Measurements from ENCODE around the gene NPIPB2.
"Not testable (repeated sequence)": the region's sequence is repeated elsewhere in the genome, so short reads cannot be mapped to it uniquely, and the experiment has no call there.

Gene NPIPB2

DNA sequence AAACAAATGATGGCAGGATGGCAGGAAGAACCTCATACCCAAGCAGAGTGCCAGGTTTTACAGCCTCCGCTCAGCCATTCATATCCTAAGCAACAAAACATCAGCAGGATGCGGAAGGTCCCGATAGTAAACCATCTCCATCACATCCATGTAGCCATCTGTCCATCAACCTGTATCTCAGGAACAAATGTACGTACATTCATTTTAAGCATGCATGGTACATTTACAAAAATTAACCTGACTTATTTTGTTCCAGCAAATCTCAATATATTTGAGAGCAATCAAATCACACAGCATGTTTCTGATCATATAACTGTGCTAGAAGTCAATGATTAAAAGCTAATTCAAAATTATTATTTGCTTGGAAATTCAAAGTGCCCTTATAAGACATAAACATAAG, at the start of gene NPIPB2:
Gene NPIPB2, minus strand, starts transcription at position 101 of the 400 bp plus-strand sequence. Its CDS starts 0 bp downstream, at position 101.
- not testable (repeated sequence) for DNase-seq

DNA sequence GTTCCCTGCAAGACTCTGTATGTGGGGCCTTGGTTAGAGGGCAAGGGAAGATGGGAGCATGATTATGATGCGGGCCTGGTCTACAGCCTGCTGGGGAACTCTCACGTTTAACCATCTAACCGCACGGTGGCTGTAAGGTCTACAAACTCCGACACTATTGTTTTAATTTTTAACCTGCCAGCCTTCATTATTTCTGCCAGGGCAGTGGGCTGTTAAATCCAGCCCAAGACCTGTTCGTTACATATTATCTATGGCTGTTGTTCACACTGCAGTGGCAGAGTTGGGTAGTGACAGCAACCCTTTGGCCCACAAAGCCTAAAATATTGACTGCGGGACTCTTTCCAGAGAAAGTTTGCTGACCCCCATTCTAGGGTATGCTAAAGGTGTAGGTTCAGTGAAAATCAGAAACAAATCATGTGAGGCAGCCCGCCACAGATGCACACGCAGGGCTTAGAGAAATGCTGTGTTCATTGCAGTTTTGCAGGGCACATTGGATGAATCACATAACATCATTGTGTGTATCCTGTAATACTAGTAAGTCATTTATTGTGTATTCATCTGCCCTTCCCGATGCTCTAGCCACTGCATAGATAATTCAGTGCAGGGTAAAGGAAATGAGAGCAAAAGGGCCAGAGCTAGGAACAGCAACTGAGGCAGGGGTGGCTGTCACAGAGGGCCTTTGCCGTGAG, 49.0 kb upstream of the NPIPB2 start:
- DNase-seq, result no peak

DNA sequence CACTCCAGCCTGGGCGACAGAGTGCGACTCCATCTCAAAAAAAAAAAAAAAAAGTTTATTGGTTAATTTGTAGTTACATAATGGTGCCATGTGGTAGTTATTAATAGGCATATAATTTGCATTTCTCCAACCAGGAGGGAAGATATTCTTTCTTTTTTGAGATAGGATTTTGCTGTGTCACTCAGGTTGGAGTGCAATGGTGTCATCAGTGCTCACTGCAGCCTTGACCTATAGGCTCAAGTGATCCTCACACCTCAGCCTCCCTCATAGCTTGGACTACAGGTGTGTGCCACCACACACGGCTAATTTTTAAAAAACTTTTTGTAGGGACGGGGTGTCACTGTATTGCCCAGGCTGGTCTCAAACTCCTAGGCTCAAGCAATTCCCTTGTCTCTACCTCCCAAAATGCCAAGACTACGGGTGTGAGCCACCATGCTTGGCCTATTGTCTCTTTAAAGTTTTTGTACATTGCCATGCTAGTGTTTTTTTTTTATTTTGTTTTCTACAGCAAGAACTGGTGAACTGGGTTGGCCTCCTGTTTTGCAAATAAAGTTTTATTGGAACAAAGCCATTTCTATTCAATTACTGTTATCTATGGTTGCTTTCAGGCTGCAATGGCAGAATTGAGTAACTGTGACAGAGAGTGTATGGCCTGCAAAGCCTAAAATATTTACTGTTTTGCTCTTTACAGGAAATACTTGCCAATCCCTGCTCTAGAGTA, 46.6 kb upstream of the NPIPB2 start:
- no peak for DNase-seq

DNA sequence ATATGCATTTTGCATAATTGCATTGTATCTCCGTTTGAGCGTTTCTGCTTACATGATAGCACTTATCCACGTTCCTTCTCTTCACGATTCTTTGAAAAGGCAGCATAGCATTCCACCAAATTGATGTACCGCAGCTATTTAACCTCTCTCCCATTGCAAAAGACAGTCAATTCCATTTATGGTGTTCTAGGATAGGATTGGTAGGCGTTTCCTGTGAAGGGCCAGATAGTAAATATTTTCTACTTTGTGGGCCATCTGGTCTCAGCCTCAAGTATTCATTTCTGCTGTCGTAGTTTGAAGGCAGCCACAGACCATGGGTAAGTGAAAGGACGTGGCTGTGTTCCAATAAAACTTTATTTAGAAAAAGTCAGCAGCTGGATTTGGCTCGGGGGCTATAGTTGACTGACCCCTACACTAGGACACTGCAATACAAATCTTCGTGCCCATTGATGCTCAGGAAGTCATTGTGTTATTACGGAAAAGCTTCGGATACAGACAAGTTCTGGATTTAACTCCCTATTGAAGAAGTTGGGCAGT, 44.7 kb upstream of the NPIPB2 start:
- DNase-seq, result no peak

DNA sequence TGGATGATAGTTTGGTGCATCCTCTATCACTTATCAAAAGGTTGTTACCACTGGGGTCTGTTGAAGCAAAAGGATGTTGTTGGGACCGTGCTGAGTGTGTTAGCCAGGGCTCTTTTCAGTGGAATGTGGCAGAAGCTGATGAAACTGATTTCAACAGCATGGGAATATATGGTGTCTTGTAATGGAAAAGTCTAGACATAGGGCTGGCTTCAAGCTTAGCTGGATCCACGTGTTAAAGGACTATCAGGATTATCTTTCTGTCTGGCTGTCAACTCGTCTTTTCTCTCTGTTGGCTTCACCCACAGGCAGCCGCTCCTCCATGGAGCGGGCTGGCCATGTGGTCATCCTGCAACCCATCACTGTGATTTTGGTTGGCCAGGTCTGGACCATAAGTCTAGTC, 43.4 kb upstream of the NPIPB2 start:
- no peak for DNase-seq

DNA sequence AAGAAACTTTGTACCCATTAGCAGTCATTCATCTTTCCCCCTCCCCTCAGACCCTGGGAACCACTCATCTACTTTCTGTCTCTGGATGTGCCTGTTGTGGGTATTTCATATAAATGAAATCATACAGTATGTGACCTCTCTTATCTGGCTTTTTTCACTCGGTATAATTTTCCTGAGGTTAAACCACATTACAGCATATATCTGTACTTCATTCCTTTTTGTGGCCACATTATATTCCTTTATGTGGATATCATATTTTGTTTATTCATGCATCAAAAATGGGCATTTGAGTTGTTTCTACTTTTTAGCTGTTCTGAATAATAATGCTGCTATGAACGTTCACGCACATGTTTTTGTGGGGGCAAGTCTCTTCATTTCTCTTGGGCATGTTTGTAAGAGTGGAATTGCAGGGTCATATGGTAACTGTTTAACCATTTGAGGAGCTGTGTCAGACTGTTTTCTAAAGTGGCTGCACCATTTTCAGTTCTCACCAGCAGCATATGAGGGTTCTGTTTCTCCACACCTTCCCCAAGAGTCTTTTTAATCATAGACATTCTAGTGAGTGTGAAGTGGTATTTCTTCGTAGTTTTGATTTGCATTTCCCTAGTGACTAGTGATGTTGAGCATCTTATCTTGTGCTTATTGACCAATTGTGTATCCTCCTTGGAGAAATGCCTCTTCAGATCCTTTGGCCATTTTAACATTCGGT, 38.4 kb upstream of the NPIPB2 start:
- DNase-seq, result no peak

DNA sequence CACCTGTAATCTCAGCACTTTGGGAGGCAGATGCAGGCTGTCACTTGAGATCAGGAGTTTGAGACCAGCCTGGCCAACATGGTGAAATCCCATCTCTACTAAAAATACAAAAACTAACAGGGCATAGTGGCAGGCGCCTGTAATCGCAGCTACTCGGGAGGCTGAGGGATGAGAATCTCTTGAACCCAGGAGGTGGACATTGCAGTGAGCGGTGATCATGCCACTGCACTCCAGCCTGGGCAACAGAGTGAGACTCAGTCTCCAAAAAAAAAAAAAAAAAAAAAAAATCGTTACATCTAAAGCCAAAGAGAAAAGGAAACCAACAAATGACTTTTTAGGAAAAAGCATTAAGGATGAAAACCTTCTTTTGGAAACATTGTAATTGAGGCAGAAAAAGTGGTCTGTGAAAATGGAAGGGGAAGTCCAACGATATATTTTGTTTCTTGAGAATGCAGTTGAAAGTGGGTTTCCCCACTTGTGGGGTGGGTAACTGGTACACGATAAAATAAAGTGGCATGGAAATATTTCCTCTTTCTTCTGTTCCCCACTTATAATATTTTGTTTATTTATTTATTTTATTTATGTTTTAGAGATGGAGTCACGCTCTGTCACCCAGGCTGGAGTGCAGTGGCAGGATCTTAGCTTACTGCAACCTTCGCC, 37.3 kb upstream of the NPIPB2 start:
- DNase-seq, result no peak

DNA sequence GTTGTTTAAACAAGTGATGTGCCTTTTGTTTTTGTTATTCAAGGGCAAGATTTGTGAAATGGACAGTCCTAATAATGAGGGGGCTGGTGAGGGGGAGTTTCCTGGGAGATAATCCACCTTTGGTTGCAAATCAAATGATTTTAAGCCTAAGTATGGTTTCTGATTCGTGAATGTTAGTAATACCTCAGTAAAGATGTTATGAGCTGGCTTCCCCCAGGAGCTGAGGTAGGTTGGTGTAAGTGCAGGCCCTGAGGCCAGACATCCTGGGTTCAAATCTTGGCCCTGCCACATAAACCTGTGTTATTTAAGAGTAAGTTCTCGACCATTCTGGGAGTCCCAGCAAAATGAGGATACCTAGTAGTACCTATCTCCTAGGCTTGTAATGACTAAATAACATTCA, 36.2 kb upstream of the NPIPB2 start:
- no peak for DNase-seq

DNA sequence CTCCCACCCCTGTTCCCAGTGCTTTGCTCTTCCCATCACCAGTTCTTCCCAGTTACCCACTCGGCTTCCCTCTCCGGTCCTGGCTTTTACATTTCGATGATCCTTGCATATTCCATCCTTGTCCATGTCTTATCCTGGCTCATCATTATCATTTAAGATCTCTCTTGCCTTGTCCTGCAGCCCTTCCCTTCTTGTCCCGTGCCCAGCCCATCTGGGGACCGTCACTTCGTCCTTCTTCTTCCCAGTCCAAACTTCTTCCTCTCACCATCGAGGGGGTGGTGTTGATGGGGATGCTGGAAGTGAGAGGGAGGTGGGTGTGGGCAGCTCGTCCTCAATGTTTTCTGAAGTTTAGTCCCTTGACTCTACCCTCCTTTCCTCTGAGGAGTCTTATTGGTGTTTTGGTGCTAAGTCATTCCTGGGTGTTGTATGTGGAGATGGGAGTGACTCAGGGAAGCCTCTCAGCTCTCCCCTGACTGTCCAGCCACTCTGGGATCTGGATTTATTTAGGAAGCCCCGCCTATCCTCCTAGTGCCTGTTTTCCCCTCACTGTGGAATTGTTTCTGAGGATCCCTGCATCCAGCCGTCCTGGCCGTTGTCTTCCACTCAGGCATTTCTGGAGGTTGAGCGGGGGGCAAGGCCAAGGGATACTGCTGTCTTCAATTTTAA, 35.7 kb upstream of the NPIPB2 start:
- DNase-seq, result peak; percentile 73

DNA sequence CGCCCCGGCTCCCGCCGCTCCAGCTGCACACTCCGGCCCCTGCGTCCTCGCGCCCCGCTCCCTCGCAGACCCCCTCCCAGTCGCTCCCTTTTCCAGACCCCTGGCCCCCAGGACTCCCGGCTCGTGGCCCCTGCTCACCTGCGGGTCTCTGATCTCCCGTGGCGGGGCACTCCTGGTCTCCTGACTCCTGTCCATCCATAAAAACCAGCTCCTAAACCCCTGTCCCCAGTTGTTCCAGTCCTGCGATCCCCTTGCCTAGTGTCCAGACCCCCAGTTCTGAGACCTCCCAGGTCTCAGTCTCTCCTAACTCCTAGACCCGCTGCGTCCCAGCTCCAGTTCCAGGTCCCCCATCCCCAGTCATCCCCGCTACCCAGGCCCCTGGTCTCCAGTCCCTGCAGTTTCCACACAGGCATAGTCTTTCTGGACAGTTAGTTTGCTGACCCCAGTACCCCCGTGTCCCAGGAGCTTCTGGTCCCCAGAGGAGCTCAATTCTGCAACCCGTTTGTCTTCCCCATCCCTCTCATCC, 35.1 kb upstream of the NPIPB2 start:
- peak; percentile 55 for DNase-seq

DNA sequence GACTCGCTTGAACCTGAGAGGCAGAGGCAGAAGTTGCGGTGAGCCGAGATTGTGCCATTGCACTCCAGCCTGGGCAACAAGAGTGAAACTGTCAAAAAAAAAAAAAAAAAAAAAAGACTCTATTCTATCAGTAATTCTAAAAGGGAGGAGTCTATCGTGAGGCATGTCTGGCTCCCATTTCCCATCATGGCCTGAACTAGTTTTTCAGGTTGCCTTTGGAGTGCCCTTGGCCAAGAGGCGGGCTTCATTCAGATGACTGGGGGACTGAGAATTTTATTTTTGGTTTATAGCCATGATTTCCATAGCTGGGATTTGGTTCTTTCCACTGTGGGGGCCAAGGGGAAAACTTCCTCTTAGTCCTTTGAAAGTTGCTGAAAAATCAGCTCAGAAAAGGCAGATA, 31.2 kb upstream of the NPIPB2 start:
- DNase-seq, result no peak

DNA sequence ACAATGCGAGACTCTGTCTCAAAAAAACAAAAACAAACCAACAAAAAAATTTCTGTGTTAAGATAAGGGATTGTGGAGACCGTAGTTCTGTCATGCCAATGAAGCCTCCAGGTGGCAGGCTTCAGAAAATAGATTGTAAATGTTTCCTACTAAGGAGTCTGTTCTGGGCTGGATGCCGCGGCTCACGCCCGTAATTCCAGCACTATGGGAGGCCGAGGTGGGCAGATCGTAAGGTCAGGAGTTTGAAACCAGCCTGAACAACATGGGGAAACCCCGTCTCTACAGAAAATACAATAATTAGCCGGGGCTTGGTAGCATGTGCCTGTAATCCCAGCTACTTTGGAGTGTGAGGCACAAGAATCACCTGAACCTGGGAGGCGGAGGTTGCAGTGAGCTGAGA, 30.3 kb upstream of the NPIPB2 start:
- DNase-seq, result no peak

DNA sequence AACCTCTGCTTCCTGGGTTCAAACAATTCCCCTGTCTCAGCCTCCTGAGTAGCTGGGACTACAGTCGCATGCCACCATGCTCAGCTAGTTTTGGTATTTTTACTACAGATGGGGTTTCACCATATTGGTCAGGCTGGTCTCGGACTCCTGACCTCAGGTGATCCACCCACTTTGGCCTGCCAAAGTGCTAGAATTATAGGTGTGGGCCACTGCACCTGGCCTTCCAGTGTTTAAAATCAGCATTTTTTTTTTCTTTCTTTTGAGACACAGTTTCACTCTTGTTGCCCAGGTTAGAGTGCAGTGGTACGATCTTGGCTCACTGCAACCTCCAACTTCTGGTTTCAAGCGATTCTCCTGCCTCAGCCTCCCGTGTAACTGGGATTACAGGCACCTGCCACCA, 28.4 kb upstream of the NPIPB2 start:
- not testable (repeated sequence) for DNase-seq

DNA sequence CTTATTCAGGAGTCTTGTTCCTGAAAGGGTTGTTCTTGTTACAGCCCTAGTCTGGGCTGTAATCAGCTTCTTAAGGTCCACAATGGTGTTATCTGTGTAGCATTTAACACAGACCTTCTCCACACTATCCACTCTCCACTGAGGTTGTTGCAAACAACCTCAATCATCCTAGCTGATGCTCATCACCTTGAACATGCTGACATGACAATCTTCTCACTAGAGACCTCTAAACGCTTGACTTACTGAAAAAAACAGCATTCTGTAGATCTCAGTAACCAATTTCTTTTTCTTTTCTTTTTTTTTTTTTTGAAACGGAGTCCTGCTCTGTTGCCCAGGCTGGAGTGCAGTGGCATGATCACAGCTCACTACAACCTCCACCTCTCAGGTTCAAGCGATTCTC, 26.7 kb upstream of the NPIPB2 start:
- no peak for DNase-seq

DNA sequence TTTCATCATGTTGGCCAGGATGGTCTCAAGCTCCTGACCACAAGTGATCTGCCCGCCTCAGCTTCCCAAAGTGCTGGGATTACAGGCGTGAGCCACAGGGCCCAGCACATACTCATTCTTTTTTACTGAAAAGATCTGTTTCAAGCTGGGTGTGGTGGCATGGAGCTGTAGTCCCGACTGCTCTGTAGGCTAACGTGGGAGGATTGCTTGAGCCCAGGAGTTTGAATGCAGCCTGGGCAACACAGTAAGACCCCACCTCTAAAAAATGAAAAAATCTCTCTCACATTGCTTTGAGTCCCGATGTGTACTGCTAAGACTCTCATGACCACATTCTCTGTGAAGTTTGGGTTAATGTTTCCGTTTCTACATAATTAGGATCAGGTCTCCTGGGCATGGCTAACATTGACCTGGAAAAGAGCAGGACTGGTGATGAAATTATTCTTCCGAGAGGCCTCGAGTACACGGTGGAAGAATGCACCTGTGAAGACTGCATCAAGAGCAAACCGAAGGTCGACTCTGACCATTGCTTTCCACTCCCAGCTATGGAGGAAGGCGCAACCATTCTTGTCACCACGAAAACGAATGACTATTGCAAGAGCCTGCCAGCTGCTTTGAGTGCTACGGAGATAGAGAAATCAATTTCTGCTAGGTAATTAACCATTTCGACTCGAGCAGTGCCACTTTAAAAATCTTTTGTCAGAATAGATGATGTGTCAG, 25.5 kb upstream of the NPIPB2 start:
- DNase-seq, result no peak

DNA sequence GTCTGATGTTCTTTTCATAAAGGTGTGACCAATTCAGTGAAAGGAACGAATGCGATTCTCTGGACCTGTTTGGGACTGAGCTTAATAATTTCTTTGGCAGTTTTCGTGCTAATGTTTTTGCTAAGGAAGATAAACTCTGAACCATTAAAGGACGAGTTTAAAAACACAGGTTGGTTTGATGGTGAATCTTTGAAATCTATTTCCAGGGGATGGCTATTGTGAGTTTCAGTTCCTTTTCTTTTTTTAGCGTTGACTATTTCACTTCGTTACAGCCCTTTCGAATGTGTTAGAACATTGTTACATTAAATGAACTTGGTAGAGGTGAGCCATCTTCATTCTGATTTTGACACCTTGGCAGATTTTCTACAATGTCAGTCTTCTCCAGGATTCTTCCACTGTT, 24.3 kb upstream of the NPIPB2 start:
- DNase-seq, result no peak

DNA sequence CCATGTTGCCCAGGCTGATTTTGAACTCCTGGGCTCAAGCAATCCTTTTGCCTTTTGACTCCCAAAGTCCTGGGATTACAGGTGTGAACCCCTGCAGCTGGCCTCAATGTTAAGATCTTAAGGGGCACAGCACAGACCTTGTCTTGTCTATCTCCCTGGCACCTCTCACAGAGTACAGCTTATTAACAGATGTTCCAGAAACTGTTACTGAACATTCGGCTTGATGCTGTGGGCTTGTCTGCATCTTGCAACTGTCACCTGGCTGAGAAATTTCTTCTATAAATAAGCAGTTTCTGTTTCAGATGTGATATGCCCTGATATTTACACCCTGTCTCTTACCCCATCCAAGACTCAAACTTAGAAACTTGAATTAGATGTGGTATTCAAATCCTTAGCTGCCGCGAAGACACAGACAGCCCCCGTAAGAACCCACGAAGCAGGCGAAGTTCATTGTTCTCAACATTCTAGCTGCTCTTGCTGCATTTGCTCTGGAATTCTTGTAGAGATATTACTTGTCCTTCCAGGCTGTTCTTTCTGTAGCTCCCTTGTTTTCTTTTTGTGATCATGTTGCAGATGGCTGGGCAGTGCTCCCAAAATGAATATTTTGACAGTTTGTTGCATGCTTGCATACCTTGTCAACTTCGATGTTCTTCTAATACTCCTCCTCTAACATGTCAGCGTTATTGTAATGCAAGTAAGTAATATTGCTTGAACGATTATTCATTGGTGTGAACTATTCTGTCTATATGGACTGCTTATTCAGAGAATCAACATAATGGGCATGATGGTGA, 23.1 kb upstream of the NPIPB2 start, which contains the start of gene TNFRSF17:
Gene TNFRSF17, plus strand, starts transcription at position 450 of the 791 bp plus-strand sequence. Its CDS starts 115 bp downstream, at position 565.
- no peak for DNase-seq

DNA sequence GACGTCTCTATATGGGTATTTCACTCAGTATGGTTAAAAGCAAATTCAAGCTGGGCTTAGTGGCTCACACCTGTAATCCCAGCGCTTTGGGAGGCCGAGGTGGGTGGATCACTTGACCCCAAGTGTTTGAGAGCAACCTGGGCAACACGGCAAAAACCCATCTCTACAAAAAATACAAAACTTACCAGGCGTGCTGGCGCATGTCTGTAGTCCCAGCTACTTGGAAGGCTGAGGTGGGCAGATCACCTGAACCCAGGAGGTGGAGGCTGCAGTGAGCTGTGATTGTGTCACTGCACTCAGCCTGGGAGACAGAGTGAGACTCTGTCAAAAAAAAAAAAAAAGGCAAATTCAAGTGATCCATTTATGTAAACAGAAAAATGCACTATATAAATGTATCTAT, 21.9 kb upstream of the NPIPB2 start:
- DNase-seq, result no peak

DNA sequence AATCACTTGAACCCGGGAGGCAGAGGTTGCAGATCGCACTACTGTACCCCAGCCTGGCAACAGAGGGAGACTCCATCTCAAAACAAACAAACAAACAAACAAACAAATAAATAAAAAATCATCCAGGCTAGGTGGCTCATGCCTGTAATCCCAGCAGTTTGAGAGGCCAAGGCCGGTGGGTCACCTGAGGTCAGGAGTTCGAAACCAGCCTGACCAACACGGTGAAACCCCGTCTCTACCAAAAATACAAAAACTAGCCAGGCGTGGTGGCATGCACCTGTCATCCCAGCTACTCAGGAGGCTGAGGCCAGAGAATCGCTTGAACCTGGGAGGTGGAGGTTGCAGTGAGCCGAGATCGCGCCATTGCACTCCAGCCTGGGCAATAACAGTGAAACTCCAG, 21.1 kb upstream of the NPIPB2 start:
- DNase-seq, result not testable (repeated sequence)

DNA sequence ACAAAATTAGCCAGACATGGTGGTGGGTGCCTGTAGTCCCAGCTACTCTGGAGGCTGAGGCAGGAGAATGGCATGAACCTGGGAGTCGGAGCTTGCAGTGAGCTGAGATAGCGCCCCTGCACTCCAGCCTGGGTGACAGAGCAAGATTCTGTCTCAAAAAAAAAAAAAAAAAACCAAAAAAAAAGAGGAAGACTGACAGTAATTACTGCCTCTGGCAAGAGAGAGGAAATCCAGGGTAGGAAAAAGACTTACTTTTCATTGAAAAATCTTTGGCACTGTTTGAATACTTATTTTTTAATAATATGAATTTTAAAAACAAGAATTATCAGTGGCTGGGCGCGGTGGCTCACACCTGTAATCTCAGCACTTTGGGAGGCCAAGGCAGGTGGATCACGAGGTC, 20.6 kb upstream of the NPIPB2 start:
- not testable (repeated sequence) for DNase-seq
